SK-N-SH (cell line): Measurements from ENCODE around the gene IQSEC1. TPM values are rescaled to one million over a fixed set of nuclear protein-coding genes. Genes with fewer than 3 reads are reported as not detected.
A peak's percentile ranks its signal among the peaks of the same experiment; 100 is the strongest.

Source experiments
- CTCF ChIA-PET: fragments of 300-600, 350-600 bp; formaldehyde crosslinking; extraction: SDS; loops from one replicate; lab custom pipeline; 2021; lab: Yijun Ruan, JAX
- POLR2A ChIA-PET: fragments of 350-600 bp; sonication (Branson Sonifier 250); formaldehyde crosslinking; extraction: SDS; loops from one replicate; lab custom pipeline; 2020; ENCODE audit warnings: antibody characterized with exemption, inconsistent platforms; lab: Yijun Ruan, JAX
- DNase-seq: peaks from one replicate; pipeline ENCODE4 v3.0.0; 2012
- H2AFZ ChIP-seq: fragments of 200-600 bp; sonication (generic); 2 replicates; pipeline ENCODE4 v1.8.1; 2016; ENCODE audit warnings: antibody characterized with exemption, mild to moderate bottlenecking, low read depth
- H3F3A ChIP-seq: fragments of 200-600 bp; sonication (generic); replicated peaks from 2 replicates; pipeline ENCODE3; 2016; ENCODE audit warnings: antibody characterized with exemption, mild to moderate bottlenecking; ENCODE audit not compliant: insufficient read depth
- H3K27ac ChIP-seq, 2 experiments: fragments of 200-500 bp in 1 of 2; fragments of 200-600 bp in 1 of 2; sonication (Bioruptor generic) in 1 of 2; sonication (generic), shearing (Covaris generic) in 1 of 2; 2 replicates each; pipeline versions ENCODE4 v1.5.1 to v1.6.1; 2014 to 2016; ENCODE audit warnings: low read depth in 2 of 2, inconsistent platforms in 1 of 2, low read length in 1 of 2, mild to moderate bottlenecking in 1 of 2, mixed read lengths in 1 of 2
- H3K27me3 ChIP-seq: fragments of 200-600 bp; sonication (generic), shearing (Covaris generic); 2 replicates; pipeline ENCODE4 v1.6.1; 2016; ENCODE audit warnings: mixed run types; ENCODE audit not compliant: insufficient read depth
- H3K36me3 ChIP-seq, 2 experiments: fragments of 200-500 bp in 1 of 2; fragments of 200-600 bp in 1 of 2; sonication (Bioruptor generic) in 1 of 2; sonication (generic) in 1 of 2; replicated peaks in 1 of 2; 2 replicates each; pipeline versions ENCODE3 to v1.5.1; 2014 to 2016; ENCODE audit warnings: low read length in 1 of 2, mild to moderate bottlenecking in 1 of 2; ENCODE audit not compliant: insufficient read depth in 2 of 2, control insufficient read depth in 1 of 2
- H3K4me1 ChIP-seq, 2 experiments: fragments of 200-500 bp in 1 of 2; fragments of 200-600 bp in 1 of 2; sonication (Bioruptor generic) in 1 of 2; sonication (generic), shearing (Covaris generic) in 1 of 2; 2 replicates each; pipeline versions ENCODE4 v1.5.1 to v1.6.1; 2014 to 2016; ENCODE audit warnings: low read depth in 1 of 2, low read length in 1 of 2, mixed run types in 1 of 2; ENCODE audit not compliant: insufficient read depth in 2 of 2, control insufficient read depth in 1 of 2
- H3K4me2 ChIP-seq: fragments of 200-600 bp; sonication (generic), shearing (Covaris generic); 2 replicates; pipeline ENCODE4 v1.6.1; 2017; ENCODE audit warnings: mixed run types
- H3K4me3 ChIP-seq, 2 experiments: fragments of 200-500 bp in 1 of 2; fragments of 200-600 bp in 1 of 2; sonication (Bioruptor generic) in 1 of 2; sonication (generic), shearing (Covaris generic) in 1 of 2; 2 replicates each; pipeline versions ENCODE4 v1.5.1 to v1.8.1; 2014 to 2016; ENCODE audit warnings: low read depth in 2 of 2, inconsistent platforms in 1 of 2, low read length in 1 of 2, mild to moderate bottlenecking in 1 of 2, mixed read lengths in 1 of 2, moderate library complexity in 1 of 2
- H3K79me2 ChIP-seq: fragments of 200-600 bp; sonication (generic); 2 replicates; pipeline ENCODE4 v1.8.1; 2017; ENCODE audit warnings: mild to moderate bottlenecking; ENCODE audit not compliant: insufficient read depth
- H3K9ac ChIP-seq: fragments of 200-600 bp; sonication (generic); 2 replicates; pipeline ENCODE4 v1.6.1; 2017; ENCODE audit warnings: mixed run types
- H3K9me2 ChIP-seq: fragments of 200-600 bp; sonication (generic); 2 replicates; pipeline ENCODE4 v1.6.1; 2017; ENCODE audit warnings: mixed run types
- H3K9me3 ChIP-seq: fragments of 200-600 bp; sonication (generic); 2 replicates; pipeline ENCODE4 v1.6.1; 2017; ENCODE audit warnings: mixed run types, mild to moderate bottlenecking, moderate library complexity
- H4K20me1 ChIP-seq: fragments of 200-600 bp; sonication (generic); 2 replicates; pipeline ENCODE4 v1.6.1; 2017; ENCODE audit warnings: mild to moderate bottlenecking, mixed run types; ENCODE audit not compliant: insufficient read depth
- CHD2 ChIP-seq: fragments of 150-350 bp; IDR thresholded peaks from 2 replicates; pipeline ENCODE4 v1.6.1; 2018; ENCODE audit warnings: low read length; ENCODE audit not compliant: partially characterized antibody
- ELF1 ChIP-seq: IDR thresholded peaks from 2 replicates; pipeline ENCODE4 v1.4.0; 2012
- EP300 ChIP-seq, 2 experiments: IDR thresholded peaks; 2 replicates each; pipeline versions ENCODE4 v1.4.0 to v1.6.1; 2012; ENCODE audit warnings: borderline replicate concordance in 1 of 2, low read depth in 1 of 2, low read length in 1 of 2
- IRF3 ChIP-seq: fragments of 150-350 bp; IDR thresholded peaks from 2 replicates; pipeline ENCODE4 v1.6.1; 2016; ENCODE audit warnings: mild to moderate bottlenecking, low read depth, low read length
- JUND ChIP-seq: IDR thresholded peaks from 2 replicates; pipeline ENCODE4 v1.4.0; 2012
- MAX ChIP-seq: IDR thresholded peaks from 2 replicates; pipeline ENCODE4 v1.4.0; 2012; ENCODE audit warnings: low read depth
- NFIC ChIP-seq: IDR thresholded peaks from 2 replicates; pipeline ENCODE4 v1.4.0; 2012; ENCODE audit warnings: borderline replicate concordance
- NRF1 ChIP-seq: IDR thresholded peaks from 2 replicates; pipeline ENCODE4 v1.6.1; 2012; ENCODE audit warnings: low read depth, mild to moderate bottlenecking, low read length
- PBX3 ChIP-seq: IDR thresholded peaks from 2 replicates; pipeline ENCODE4; 2012
- POLR2AphosphoS5 ChIP-seq: IDR thresholded peaks from 2 replicates; pipeline ENCODE4 v1.6.1; 2012; ENCODE audit warnings: low read depth, low read length
- RAD21 ChIP-seq: IDR thresholded peaks from 2 replicates; pipeline ENCODE4 v1.6.1; 2012; ENCODE audit warnings: mild to moderate bottlenecking, low read length
- RCOR1 ChIP-seq: fragments of 150-350 bp; IDR thresholded peaks from 2 replicates; pipeline ENCODE4 v1.6.1; 2017; ENCODE audit warnings: antibody characterized with exemption, low read length
- REST ChIP-seq: IDR thresholded peaks from 2 replicates; pipeline ENCODE4 v1.6.1; 2012; ENCODE audit warnings: mild to moderate bottlenecking, low read depth, low read length, moderate library complexity
- TAF1 ChIP-seq: IDR thresholded peaks from 2 replicates; pipeline ENCODE4 v1.6.1; 2012; ENCODE audit warnings: low read depth, mild to moderate bottlenecking, low read length, moderate library complexity, borderline replicate concordance
- TCF12 ChIP-seq: IDR thresholded peaks from 2 replicates; pipeline ENCODE4 v1.4.0; 2012
- USF1 ChIP-seq: IDR thresholded peaks from 2 replicates; pipeline ENCODE4 v1.4.0; 2012; ENCODE audit warnings: low read depth, borderline replicate concordance
- YY1 ChIP-seq: IDR thresholded peaks from 2 replicates; pipeline ENCODE4 v1.4.0; 2012; ENCODE audit warnings: low read depth, mild to moderate bottlenecking
- WGBS: methylation state at CpG from one replicate; pipeline ENCODE4 v1.1.6; 2017; ENCODE audit warnings: low lambda C conversion rate; 5-methylcytosine and 5-hydroxymethylcytosine counted together
- polyA plus RNA-seq, 3 experiments: library from polyadenylated mRNA; depleted of rRNA; stranded (reverse); fragments of >200 nt; gene quantifications; 2 replicates each; pipeline ENCODE4 v1.2.3, GENCODE V29; 2012

IQSEC1 gene
- polyA plus RNA-seq, 1 of the 3 experiments (the other 2 are of a cell fraction) = 6.2 TPM

- WGBS = 60% methylated on average over 6 of the region's 12 CpGs
- no peaks in the 10 kb centered on the region for H3K9me2 ChIP-seq
- ChIA-PET POLR2A (no interaction called here), CTCF (interaction anchor here (0.9 to 3.4 kb wide), 3 partner anchors 10 to 588 kb away, joined by 3 to 11 read pairs (median 3); no protein-coding TSS in a partner anchor)
- H4K20me1 ChIP-seq = no peaks in the 10 kb centered on the region
- TF ChIP-seq EP300 (IDR thresholded peaks at IDR 0.05; ENCODE audit: borderline replicate concordance in 1 of 2, low read depth in 1 of 2, low read length in 1 of 2) (no peak), NFIC (peak; percentile 34; the same call in 1 of the 2 replicates), PBX3 (peak; percentile 40), RCOR1 (no peak)
- no peaks in the 10 kb centered on the region for H3K79me2 ChIP-seq
- no peaks in the 10 kb centered on the region for H3K27me3 ChIP-seq
- no peak overlapping the region for H3K4me2 ChIP-seq
- no peak overlapping the region for H2AFZ ChIP-seq
- peaks cover 6% of the 10 kb centered on the region for H3F3A ChIP-seq
- DNase-seq = no peak
- peaks cover 0 to 40% of the 10 kb centered on the region in 2 experiments; a peak in 1 of 4 replicates for H3K4me1 ChIP-seq
- no peak overlapping the region for H3K4me3 ChIP-seq
- H3K27ac ChIP-seq = no peak overlapping the region
- no peaks in the 10 kb centered on the region for H3K36me3 ChIP-seq
- no peak overlapping the region for H3K9ac ChIP-seq
- H3K9me3 ChIP-seq = no peaks in the 10 kb centered on the region
These were observed 10.6 kb downstream of the IQSEC1 start for GRCh38 chr3:13062647-13063046.

GRCh38 chr3:13060341-13060910 lies 12.8 kb downstream of the IQSEC1 start:
- no peak overlapping the region for H3K27ac ChIP-seq
- no peak overlapping the region for H2AFZ ChIP-seq
- H3K9ac ChIP-seq = no peak overlapping the region
- no peaks in the 10 kb centered on the region for H4K20me1 ChIP-seq
- H3K27me3 ChIP-seq = no peaks in the 10 kb centered on the region
- CTCF ChIA-PET = no interaction called here
- H3K9me2 ChIP-seq = no peaks in the 10 kb centered on the region
- TF ChIP-seq PBX3 = no peak
- TF ChIP-seq RAD21 = no peak
- TF ChIP-seq TCF12 = no peak
- TF ChIP-seq CHD2 = no peak
- no peak for TF ChIP-seq IRF3
- no peak for TF ChIP-seq NRF1
- TF ChIP-seq JUND = no peak
- TF ChIP-seq YY1 = no peak
- TF ChIP-seq USF1 = no peak
- no peak for TF ChIP-seq MAX
- no peak for TF ChIP-seq ELF1
- TF ChIP-seq REST = no peak
- TF ChIP-seq TAF1 = no peak
- TF ChIP-seq EP300 (IDR thresholded peaks at IDR 0.05; ENCODE audit: borderline replicate concordance in 1 of 2, low read depth in 1 of 2, low read length in 1 of 2) = no peak
- TF ChIP-seq POLR2AphosphoS5 = no peak
- TF ChIP-seq, all 33 proteins: peak for 0
- no peak for DNase-seq
- H3K4me3 ChIP-seq = no peak overlapping the region
- POLR2A ChIA-PET = no interaction called here
- WGBS = 90% methylated on average over 7 of the region's 16 CpGs
- H3K9me3 ChIP-seq = no peaks in the 10 kb centered on the region
- peaks cover 0 to 25% of the 10 kb centered on the region in 2 experiments; a peak in 1 of 4 replicates for H3K4me1 ChIP-seq
- H3F3A ChIP-seq = peaks cover 6% of the 10 kb centered on the region
- H3K79me2 ChIP-seq = no peaks in the 10 kb centered on the region
- H3K36me3 ChIP-seq = no peaks in the 10 kb centered on the region
- no peak overlapping the region for H3K4me2 ChIP-seq
